Thymus (tissue), 11 donors: Measurements from ENCODE around the gene ANKRD34C. TPM values are rescaled to one million over a fixed set of nuclear protein-coding genes. Genes with fewer than 3 reads are reported as not detected.
A peak's percentile ranks its signal among the peaks of the same experiment; 100 is the strongest.

Experiments used
- DNase-seq, 9 donors: peaks; one replicate each; pipeline ENCODE4 v3.0.0-alpha.2; 2013; ENCODE audit warnings: low spot score in 9 of 9, low read depth in 6 of 9, missing footprints in 1 of 9
- H3K27ac ChIP-seq, 2 donors: one replicate each; pipeline ENCODE4 v1.5.1; 2013; ENCODE audit warnings: control low read depth in 1 of 2, low read depth in 1 of 2, low read length in 1 of 2, mild to moderate bottlenecking in 1 of 2, moderate library complexity in 1 of 2
- H3K27me3 ChIP-seq, 2 donors: one replicate each; pipeline ENCODE4 v1.5.1; 2013; ENCODE audit warnings: low read length in 1 of 2; ENCODE audit not compliant: control insufficient read depth in 2 of 2, insufficient read depth in 1 of 2
- H3K36me3 ChIP-seq, 2 donors: one replicate each; pipeline ENCODE4 v1.5.1; 2013; ENCODE audit warnings: low read length in 1 of 2, mild to moderate bottlenecking in 1 of 2, moderate library complexity in 1 of 2; ENCODE audit not compliant: control insufficient read depth in 2 of 2, insufficient read depth in 2 of 2
- H3K4me1 ChIP-seq, 2 donors: one replicate each; pipeline ENCODE4 v1.5.1; 2013; ENCODE audit warnings: low read length in 2 of 2; ENCODE audit not compliant: control insufficient read depth in 2 of 2, insufficient read depth in 2 of 2
- H3K4me3 ChIP-seq, 2 donors: one replicate each; pipeline ENCODE4 v1.5.1; 2013; ENCODE audit warnings: low read length in 2 of 2, control low read depth in 1 of 2, mild to moderate bottlenecking in 1 of 2
- H3K9me3 ChIP-seq, 2 donors: one replicate each; pipeline ENCODE4 v1.5.1; 2013; ENCODE audit warnings: low read length in 1 of 2, mild to moderate bottlenecking in 1 of 2; ENCODE audit not compliant: control insufficient read depth in 2 of 2, insufficient read depth in 1 of 2
- WGBS: extraction: QIAGEN DNeasy Blood & Tissue Kit; methylation state at CpG from one replicate; pipeline ENCODE4 v1.1.7; 2013; 5-methylcytosine and 5-hydroxymethylcytosine counted together
- polyA plus RNA-seq: library from polyadenylated mRNA; stranded (reverse); fragments of 200-250 nt; gene quantifications from one replicate; pipeline ENCODE4 v1.2.3, GENCODE V29; 2013
- total RNA-seq: library from RNA; stranded (reverse); fragments of 120-200 nt; gene quantifications from one replicate; pipeline ENCODE4 v1.2.4, GENCODE V29; 2013
- donor health status: healthy.

The ANKRD34C gene
- total and polyA plus RNA-seq, 2 donors: under 0.01 to 0.07 TPM

DNA sequence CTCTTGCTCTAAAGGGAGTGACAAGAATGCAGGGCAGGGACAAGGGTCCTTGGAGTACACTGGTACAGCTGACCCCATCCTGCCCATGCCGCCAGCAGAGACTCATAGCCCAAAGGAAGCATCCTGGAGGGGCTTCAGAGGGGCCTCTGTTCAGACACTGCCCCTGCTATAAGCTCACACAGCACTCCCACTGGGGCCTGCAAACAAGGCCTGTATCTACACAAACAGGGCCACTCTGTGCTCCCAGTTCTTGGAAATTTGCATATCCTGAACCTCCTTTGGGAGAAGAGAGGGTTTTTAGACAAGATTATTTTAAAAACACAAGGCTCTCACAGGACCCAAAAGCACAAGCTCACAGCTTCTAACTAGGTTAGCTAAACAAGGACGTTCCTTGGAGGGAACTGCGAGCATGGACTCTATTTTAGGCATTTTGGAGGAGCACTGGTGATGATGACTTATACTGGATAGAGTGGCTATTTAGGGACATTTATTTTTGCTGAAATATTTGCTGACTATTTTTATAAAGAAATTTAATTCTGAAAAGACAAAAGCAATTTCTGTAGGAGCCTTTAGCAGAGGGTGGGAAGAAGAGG lies 16.4 kb upstream of the ANKRD34C start:
- no peaks in the 10 kb centered on the region for H3K36me3 ChIP-seq
- no peak overlapping the region for H3K27ac ChIP-seq
- H3K9me3 ChIP-seq: no peaks in the 10 kb centered on the region
- H3K4me3 ChIP-seq: no peak overlapping the region
- H3K27me3 ChIP-seq: no peaks in the 10 kb centered on the region
- WGBS: 83% methylated on average over 3 of the region's 3 CpGs
- H3K4me1 ChIP-seq: no peaks in the 10 kb centered on the region
- no peak for DNase-seq

DNA sequence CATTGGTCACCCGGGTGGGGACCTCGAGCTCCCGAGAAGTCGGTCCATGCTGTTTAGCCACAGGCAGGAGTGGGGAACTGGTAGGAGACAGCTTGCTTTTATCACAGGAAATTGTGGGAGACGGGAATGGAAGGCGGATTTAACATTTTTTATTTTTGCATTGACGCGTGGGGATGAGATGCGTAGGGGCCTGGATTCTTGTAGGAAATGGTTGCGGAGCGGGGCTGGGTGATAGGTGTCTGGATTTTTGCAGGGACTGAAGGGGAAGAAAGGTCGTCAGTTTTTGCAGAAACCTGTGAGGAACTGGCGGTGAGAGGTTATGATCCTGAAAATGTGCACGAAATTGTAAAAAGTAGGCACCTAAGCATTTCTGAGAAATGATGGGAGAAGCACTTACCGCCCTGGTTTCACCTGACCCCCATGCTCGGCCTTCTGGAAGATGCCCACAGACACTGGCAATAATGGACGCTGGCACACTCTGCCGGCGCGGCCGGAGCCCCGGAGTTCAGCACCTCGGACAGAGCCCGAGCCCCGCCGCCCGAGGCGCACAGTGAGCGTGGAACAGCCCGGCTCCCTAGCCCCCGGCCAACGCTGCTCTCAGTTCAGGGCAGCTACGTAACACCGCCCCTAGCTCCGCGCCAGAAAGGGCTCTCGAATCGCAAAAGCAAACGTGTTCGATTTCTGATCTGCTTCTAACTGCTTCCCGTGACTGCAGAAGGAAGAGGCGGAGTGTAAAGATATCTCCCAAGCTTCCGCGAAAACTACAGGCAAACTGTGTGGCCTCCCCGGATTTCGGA lies 928 bp downstream of the ANKRD34C start:
- 18% methylated on average over 46 of the region's 46 CpGs for WGBS

DNA sequence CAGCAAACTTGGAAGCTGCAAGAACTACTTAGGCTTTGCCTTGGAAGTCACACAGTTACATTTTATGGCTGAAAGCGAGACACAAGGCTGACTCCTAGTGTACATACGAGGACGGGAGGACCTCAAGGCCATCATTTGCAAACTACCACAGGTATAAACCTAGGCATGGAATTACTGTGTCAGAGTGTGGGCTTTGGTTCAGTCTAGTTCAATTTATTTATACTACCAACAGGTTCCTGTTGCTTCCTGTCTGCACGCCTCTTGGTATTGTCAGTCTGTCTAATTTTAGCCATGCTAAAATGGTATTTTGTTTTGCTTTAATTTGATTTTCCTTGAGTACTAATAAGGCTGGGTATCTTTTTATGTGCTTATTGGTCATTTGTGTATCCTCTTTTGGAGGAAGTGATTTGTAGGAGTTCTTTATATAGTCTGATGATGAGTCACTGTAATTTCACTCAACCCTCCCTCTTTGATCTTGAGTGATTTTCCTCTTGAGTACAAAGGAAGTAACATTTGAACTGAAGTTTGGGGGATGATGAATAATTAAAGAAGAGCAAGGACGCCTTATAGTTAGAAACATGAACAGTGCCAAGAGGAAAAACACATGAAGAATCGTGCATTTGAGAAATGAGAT lies 8.2 kb downstream of the ANKRD34C start:
- Histone ChIP-seq H3K4me1 (no peaks in the 10 kb centered on the region), H3K27ac (no peak overlapping the region), H3K4me3 (no peak overlapping the region), H3K27me3 (peaks cover 0 to 4% of the 10 kb centered on the region in 2 donors), H3K9me3 (no peaks in the 10 kb centered on the region), H3K36me3 (no peaks in the 10 kb centered on the region)
- 87% methylated on average over 6 of the region's 6 CpGs for WGBS
- DNase-seq: no peak

More for the DNA sequence above, 928 bp downstream of the ANKRD34C start:
- no peak overlapping the region for H3K27ac ChIP-seq
- no peaks in the 10 kb centered on the region for H3K4me1 ChIP-seq
- H3K9me3 ChIP-seq: peaks cover 0 to 3% of the 10 kb centered on the region in 2 donors
- peak in 6 of 9 donors; percentile 5 to 48 (median 30) for DNase-seq
- H3K4me3 ChIP-seq: no peak overlapping the region
- peaks cover 34 to 37% of the 10 kb centered on the region in 2 donors for H3K27me3 ChIP-seq
- H3K36me3 ChIP-seq: no peaks in the 10 kb centered on the region

DNA sequence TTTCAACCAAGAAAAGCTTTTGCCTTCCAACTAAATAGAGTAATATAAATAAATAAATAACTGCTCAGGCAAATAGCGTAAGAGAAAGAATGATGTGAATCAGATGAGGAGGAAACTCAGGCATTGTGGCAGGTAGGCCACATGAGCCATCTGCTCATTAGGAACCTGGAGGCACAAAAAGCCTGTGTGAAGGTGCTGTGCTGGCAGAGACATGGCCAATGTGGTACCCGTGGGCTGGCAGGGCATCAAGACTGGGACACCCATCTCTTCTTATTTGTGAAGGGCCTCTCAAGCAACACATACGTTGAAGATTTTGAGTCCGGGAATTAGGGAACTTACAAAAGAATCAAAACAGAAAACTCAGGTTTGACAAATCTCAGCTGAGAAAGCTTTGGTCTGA lies 9.5 kb downstream of the ANKRD34C start:
- Histone ChIP-seq H3K27ac (no peak overlapping the region), H3K36me3 (no peaks in the 10 kb centered on the region), H3K4me1 (no peaks in the 10 kb centered on the region), H3K4me3 (no peak overlapping the region), H3K27me3 (peaks cover 0 to 6% of the 10 kb centered on the region in 2 donors), H3K9me3 (no peaks in the 10 kb centered on the region)
- DNase-seq: no peak
- 93% methylated on average over 4 of the region's 4 CpGs for WGBS

DNA sequence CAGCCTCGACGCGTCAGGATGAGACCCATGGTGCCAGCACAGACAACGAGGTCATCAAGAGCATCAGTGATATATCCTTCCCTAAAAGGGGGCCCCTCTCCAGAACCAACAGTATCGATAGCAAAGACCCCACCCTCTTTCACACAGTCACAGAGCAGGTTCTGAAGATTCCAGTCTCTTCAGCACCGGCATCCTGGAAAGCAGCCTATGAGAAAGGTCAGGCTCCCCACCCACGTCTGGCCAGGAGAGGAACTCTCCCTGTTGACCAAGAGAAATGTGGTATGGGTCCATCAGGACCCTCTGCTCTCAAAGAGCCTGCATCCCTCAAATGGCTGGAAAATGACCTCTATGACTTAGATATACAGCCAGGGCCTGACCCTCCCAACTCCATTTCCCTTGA lies 11.6 kb downstream of the ANKRD34C start:
- H3K9me3 ChIP-seq: no peaks in the 10 kb centered on the region
- no peak for DNase-seq
- peaks cover 0 to 6% of the 10 kb centered on the region in 2 donors for H3K27me3 ChIP-seq
- no peaks in the 10 kb centered on the region for H3K4me1 ChIP-seq
- no peaks in the 10 kb centered on the region for H3K36me3 ChIP-seq
- no peak overlapping the region for H3K4me3 ChIP-seq
- H3K27ac ChIP-seq: no peak overlapping the region
- WGBS: 81% methylated on average over 7 of the region's 7 CpGs

DNA sequence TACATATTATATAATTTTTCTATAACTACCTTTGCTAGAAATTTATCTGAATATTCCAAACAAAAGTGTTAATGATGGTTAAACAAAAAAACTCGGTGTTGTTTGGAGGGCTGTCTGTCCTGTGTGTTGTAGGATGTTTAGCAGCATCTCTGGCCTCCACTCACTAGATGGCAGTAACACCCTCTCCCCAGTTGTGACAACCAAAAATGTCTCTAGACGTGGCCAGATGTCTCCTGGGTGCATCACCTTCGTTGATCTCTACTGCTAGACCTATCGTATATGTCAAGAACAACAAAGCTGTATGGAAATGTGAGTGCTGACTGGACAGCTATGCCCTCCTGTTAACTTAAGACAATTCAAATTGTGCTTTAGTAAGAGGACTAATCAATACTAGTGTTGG lies 14.1 kb downstream of the ANKRD34C start:
- Histone ChIP-seq H3K9me3 (no peaks in the 10 kb centered on the region), H3K27me3 (peaks cover 0 to 12% of the 10 kb centered on the region in 2 donors), H3K4me3 (no peak overlapping the region), H3K36me3 (no peaks in the 10 kb centered on the region), H3K27ac (no peak overlapping the region), H3K4me1 (no peaks in the 10 kb centered on the region)
- 51% methylated on average over 4 of the region's 4 CpGs for WGBS
- no peak for DNase-seq

DNA sequence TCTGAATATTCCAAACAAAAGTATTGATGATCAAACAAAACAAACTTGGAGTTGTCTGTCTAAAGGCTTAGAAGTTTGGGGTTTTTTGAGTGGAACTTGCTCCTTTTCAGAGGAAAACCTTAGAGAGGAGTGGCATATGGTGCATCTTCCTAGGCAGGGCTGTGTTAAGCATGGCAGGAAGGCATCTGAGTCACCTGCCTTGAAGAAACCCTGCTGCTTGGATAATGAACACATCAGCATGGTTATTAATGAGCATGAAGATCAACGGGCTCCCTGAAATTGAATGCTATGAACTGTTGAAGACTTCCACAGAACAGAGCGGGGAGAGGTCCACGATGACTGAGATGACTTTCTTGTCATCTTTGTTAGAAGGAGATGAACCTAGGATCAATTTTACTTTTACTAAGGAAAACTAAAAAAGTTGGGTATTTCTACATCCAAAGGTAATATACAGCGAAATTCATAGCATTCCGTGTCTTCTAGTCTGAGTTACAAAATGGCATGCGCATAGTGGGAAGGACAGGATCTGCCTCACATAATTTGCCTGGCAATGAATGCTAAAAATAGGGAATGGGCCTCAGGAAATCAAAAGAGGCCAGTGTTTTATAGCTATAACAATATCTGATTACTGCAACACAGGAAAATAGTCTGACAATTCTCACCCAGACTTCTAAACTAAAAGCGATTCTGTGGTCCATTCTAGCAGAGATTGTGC lies 16.8 kb downstream of the ANKRD34C start:
- Histone ChIP-seq H3K4me3 (no peak overlapping the region), H3K36me3 (no peaks in the 10 kb centered on the region), H3K9me3 (no peaks in the 10 kb centered on the region), H3K4me1 (no peaks in the 10 kb centered on the region), H3K27ac (no peak overlapping the region), H3K27me3 (peaks cover 0 to 11% of the 10 kb centered on the region in 2 donors)
- no peak for DNase-seq
- 93% methylated on average over 7 of the region's 7 CpGs for WGBS

DNA sequence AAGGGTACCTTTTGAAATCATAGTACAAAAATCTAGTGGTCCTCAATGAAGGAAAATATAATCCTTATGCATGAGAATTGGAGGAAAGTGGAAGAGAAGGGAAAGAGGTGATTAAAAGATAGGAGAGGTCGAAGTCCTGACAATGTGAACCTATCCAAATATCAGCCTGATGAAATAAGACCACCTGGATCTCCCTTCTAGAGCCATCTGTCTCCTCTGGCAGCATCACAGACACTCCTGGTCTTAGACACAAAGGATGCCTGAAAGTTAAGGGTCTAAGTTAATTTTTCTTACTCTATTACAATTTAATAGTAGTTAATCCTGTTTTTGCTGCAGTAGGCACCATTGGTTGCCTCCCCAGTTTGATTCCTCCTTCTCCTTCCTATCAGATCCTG lies 17.3 kb downstream of the ANKRD34C start:
- no peaks in the 10 kb centered on the region for H3K9me3 ChIP-seq
- no peaks in the 10 kb centered on the region for H3K4me1 ChIP-seq
- 84% methylated on average over 1 of the region's 1 CpG for WGBS
- no peaks in the 10 kb centered on the region for H3K36me3 ChIP-seq
- peaks cover 0 to 11% of the 10 kb centered on the region in 2 donors for H3K27me3 ChIP-seq
- no peak for DNase-seq
- H3K4me3 ChIP-seq: no peak overlapping the region
- no peak overlapping the region for H3K27ac ChIP-seq

DNA sequence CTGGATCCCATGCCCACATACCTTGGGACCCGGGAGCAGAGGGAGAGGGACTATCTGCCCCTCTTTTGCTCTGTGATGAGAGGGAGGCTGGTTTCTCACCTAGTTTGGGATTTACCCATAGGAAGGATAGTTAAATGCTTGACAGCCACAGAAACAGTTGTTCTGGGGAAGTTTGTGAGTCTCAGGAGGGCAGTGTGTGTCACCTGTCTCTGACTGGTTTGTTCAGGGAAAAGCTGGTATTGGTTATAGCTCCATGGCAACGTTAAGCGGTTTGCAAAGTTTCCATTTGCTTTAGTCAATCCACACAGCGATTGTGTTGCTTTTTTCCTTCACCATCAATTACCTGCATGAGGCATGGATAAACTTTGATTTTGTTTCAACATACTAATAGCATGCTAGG lies 24.7 kb downstream of the ANKRD34C start:
- Histone ChIP-seq H3K9me3 (no peaks in the 10 kb centered on the region), H3K4me3 (no peak overlapping the region), H3K27ac (no peak overlapping the region), H3K4me1 (peaks cover 6 to 16% of the 10 kb centered on the region in 2 donors), H3K36me3 (no peaks in the 10 kb centered on the region), H3K27me3 (peaks cover 3 to 25% of the 10 kb centered on the region in 2 donors)
- DNase-seq: no peak
- WGBS: 69% methylated on average over 4 of the region's 4 CpGs
